Uterus (tissue), 4 donors: ENCODE measurements around the gene TNF. TPM values are rescaled to one million over a fixed set of nuclear protein-coding genes. Genes with fewer than 3 reads are reported as not detected.

Source experiments
- DNase-seq, 2 donors: peaks; one replicate each; pipeline ENCODE4 v3.0.0-alpha.2; 2019 to 2020
- H3K27ac ChIP-seq, 2 donors: fragments of 200-600 bp; sonication (generic); 1 replicate in 1 of 2; 2 replicates in 1 of 2; pipeline ENCODE4 v1.5.1; 2016 to 2018
- H3K27me3 ChIP-seq, 2 donors: fragments of 200-600 bp; sonication (generic); one replicate each; pipeline ENCODE4 v1.5.1; 2018 to 2019; ENCODE audit warnings: control low read depth in 1 of 2
- H3K36me3 ChIP-seq, 2 donors: fragments of 200-600 bp; sonication (generic); one replicate each; pipeline ENCODE4 v1.5.1; 2019; ENCODE audit warnings: control low read depth in 1 of 2
- H3K4me1 ChIP-seq, 2 donors: fragments of 200-600 bp; sonication (generic); one replicate each; pipeline ENCODE4 v1.5.1; 2018 to 2019; ENCODE audit warnings: control low read depth in 1 of 2
- H3K4me3 ChIP-seq, 2 donors: fragments of 200-600 bp; sonication (generic); 1 replicate in 1 of 2; 2 replicates in 1 of 2; pipeline ENCODE4 v1.5.1; 2018 to 2019; ENCODE audit warnings: mild to moderate bottlenecking in 1 of 2
- H3K9me3 ChIP-seq, 2 donors: fragments of 200-600 bp; sonication (generic); one replicate each; pipeline ENCODE4 v1.5.1; 2019; ENCODE audit warnings: control low read depth in 1 of 2
- POLR2A ChIP-seq, 2 donors: fragments of 450-650 bp; IDR thresholded peaks; one replicate each; pipeline ENCODE4 v1.6.1; 2016; ENCODE audit warnings: antibody characterized with exemption in 2 of 2, mild to moderate bottlenecking in 1 of 2, moderate library complexity in 1 of 2
- intact Hi-C: fragments of 100-400 bp; cut with DNase I; formaldehyde crosslinking; loops from one replicate; pipeline ENCODE4 v1.15.1; 2023; ENCODE audit warnings: low total_unique reads
- total RNA-seq, 4 donors: library from RNA; depleted of rRNA in 3 of 4; stranded (reverse); fragments of >200 nt in 3 of 4; gene quantifications; one replicate each; pipeline versions ENCODE4 v1.1.0 to v1.2.4, GENCODE V29; 2014 to 2023
- TF ChIP-seq, protein P1 (sequence below), 4 experiments: fragments of 200-600 bp in 2 of 4; fragments of 450-650 bp in 2 of 4; sonication (generic) in 2 of 4; IDR thresholded peaks; one replicate each; pipeline ENCODE4 v1.5.1; 2016 to 2019; ENCODE audit warnings: antibody characterized with exemption in 4 of 4, mild to moderate bottlenecking in 2 of 4, moderate library complexity in 1 of 4
- donor health status: DM: yes; HTN: yes; CAD: no.

Gene TNF
- total RNA-seq, 4 donors from 2014 or later, result 1.3 TPM; not detected in 3

DNA sequence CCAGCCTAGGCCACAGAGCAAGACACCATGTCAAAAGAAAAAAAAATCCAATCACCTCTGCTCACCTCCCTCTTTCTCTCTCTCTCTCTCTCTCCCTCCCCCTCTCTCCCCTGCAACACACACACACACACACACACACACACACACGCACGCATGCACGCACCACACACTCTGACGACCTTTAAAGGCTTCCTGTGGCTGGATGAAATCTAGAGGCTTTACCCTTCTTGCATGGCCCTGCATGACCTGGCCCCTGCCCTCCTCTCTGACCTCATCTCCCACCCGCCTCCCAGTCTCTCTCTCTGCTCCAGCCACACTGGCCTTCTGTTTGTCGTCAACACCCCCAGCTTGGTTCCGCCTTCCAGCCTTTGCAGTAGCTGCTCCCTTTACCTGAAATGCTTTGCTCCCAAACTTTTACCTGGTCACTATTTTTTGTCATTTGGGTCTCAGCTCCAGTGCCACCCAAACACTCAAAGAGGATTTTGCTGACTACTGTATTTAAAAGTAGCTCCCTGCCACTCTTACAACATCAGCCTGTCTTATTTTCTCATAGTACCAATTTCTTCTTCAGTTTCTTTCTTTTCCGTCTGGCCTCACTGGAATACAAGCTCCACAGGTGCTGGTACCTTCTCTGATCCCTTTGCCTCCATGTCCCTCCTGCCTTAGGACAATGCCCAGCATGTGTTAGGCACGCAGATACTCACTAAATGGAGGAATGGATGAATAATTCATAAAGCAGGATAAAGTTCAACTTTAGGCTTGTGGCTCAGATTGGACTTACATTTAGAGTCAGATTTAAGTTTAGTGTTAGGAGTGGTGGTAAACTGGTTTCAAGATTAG, 7.6 kb upstream of the TNF start:
- Histone ChIP-seq H3K9me3 (no peaks in the 10 kb centered on the region), H3K4me3 (no peak overlapping the region), H3K27me3 (no peaks in the 10 kb centered on the region), H3K27ac (no peak overlapping the region), H3K4me1 (no peaks in the 10 kb centered on the region), H3K36me3 (no peaks in the 10 kb centered on the region)
- intact Hi-C loops, result no loop called here
- TF ChIP-seq, protein P1, sequence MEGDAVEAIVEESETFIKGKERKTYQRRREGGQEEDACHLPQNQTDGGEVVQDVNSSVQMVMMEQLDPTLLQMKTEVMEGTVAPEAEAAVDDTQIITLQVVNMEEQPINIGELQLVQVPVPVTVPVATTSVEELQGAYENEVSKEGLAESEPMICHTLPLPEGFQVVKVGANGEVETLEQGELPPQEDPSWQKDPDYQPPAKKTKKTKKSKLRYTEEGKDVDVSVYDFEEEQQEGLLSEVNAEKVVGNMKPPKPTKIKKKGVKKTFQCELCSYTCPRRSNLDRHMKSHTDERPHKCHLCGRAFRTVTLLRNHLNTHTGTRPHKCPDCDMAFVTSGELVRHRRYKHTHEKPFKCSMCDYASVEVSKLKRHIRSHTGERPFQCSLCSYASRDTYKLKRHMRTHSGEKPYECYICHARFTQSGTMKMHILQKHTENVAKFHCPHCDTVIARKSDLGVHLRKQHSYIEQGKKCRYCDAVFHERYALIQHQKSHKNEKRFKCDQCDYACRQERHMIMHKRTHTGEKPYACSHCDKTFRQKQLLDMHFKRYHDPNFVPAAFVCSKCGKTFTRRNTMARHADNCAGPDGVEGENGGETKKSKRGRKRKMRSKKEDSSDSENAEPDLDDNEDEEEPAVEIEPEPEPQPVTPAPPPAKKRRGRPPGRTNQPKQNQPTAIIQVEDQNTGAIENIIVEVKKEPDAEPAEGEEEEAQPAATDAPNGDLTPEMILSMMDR (IDR thresholded peaks at IDR 0.05), result no peak
- no peak for TF ChIP-seq POLR2A (IDR thresholded peaks at IDR 0.05)
- no peak for DNase-seq

DNA sequence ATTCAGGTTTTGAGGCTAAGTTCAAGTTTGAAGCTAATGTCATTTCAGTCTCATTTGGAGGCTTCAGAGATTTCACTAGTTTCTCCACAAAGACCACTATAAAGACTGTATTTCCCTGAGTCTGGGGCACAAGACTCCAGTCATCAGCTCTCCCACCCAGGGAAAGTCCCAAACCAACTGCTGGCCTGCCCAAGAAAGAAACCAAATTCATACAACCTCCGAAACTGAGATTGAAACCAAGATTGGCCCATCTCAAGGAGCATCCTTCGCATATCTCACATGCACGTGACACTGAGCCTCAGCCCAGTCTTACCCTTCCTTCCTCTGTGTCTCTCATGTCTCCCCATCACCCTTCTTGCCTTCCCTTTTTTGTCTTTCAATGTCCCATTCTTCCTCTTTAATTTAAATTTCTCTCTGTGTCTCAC, 6.8 kb upstream of the TNF start:
- Histone ChIP-seq H3K9me3 (no peaks in the 10 kb centered on the region), H3K27me3 (no peaks in the 10 kb centered on the region), H3K36me3 (no peaks in the 10 kb centered on the region), H3K27ac (no peak overlapping the region), H3K4me1 (no peaks in the 10 kb centered on the region), H3K4me3 (no peak overlapping the region)
- DNase-seq, result no peak
- intact Hi-C loops, result no loop called here
- TF ChIP-seq, protein P1 (IDR thresholded peaks at IDR 0.05), result no peak
- no peak for TF ChIP-seq POLR2A (IDR thresholded peaks at IDR 0.05)

DNA sequence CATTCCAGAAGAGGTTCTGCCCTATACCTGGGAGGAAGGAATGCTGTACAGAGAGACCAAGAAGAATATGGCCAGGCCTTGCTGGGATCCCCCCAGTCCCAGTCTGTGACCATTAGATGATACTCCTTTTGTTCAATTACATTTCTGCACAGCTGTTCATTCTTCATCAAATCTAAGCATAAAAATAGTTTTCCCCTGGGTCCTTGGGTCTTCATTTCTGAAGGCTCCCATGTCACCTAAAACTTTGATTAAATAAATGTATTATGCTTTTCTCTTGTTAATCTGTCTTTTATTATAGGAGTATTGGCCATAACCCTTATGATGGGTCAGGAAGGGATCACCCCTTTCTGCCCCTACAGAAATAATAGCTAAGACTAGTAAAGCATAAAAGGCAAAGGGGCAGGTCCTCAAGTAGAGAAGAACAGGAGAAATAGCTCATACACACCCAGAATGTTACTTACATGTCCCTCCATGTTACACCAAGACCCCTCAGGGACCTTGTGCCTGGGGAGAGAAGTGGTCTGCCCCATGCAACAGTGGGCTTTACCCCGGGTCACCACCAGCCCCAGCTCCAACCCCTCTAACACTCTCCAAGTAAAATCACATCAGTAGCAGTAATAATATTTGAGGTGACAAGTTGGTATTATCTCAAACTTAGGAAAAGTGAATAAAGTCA, 5.4 kb upstream of the TNF start:
- no peak for TF ChIP-seq POLR2A (IDR thresholded peaks at IDR 0.05)
- TF ChIP-seq, protein P1 (IDR thresholded peaks at IDR 0.05), result no peak
- Histone ChIP-seq H3K36me3 (no peaks in the 10 kb centered on the region), H3K27me3 (no peaks in the 10 kb centered on the region), H3K27ac (no peak overlapping the region), H3K4me1 (no peaks in the 10 kb centered on the region), H3K9me3 (no peaks in the 10 kb centered on the region), H3K4me3 (no peak overlapping the region)
- no peak for DNase-seq
- intact Hi-C loops, result no loop called here

DNA sequence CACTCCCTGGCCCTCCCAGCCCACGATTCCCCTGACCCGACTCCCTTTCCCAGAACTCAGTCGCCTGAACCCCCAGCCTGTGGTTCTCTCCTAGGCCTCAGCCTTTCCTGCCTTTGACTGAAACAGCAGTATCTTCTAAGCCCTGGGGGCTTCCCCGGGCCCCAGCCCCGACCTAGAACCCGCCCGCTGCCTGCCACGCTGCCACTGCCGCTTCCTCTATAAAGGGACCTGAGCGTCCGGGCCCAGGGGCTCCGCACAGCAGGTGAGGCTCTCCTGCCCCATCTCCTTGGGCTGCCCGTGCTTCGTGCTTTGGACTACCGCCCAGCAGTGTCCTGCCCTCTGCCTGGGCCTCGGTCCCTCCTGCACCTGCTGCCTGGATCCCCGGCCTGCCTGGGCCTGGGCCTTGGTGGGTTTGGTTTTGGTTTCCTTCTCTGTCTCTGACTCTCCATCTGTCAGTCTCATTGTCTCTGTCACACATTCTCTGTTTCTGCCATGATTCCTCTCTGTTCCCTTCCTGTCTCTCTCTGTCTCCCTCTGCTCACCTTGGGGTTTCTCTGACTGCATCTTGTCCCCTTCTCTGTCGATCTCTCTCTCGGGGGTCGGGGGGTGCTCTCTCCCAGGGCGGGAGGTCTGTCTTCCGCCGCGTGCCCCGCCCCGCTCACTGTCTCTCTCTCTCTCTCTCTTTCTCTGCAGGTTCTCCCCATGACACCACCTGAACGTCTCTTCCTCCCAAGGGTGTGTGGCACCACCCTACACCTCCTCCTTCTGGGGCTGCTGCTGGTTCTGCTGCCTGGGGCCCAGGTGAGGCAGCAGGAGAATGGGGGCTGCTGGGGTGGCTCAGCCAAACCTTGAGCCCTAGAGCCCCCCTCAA, 3.1 kb upstream of the TNF start, which contains the start of gene LTA:
LTA (plus strand) TSS at position 249 of the 871 bp plus-strand sequence; CDS start at position 703, 454 bp downstream.
- no peak for TF ChIP-seq POLR2A (IDR thresholded peaks at IDR 0.05)
- TF ChIP-seq, protein P1 (IDR thresholded peaks at IDR 0.05), result no peak
- Histone ChIP-seq H3K36me3 (no peaks in the 10 kb centered on the region), H3K4me1 (no peaks in the 10 kb centered on the region), H3K9me3 (no peaks in the 10 kb centered on the region), H3K27me3 (no peaks in the 10 kb centered on the region), H3K27ac (no peak within 1 kb of the TSS), H3K4me3 (no peak within 1 kb of the TSS)
- intact Hi-C loops, result no loop called here
- no peak for DNase-seq
